AG10803 (cell line): Measurements from ENCODE around the gene HINT2.

ENCODE experiments used
- DNase-seq: peaks from one replicate; pipeline ENCODE4 v3.0.0; 2010; ENCODE audit warnings: low read depth
- H3K4me3 ChIP-seq: 2 replicates; pipeline ENCODE4 v1.5.1; 2011; ENCODE audit warnings: mild to moderate bottlenecking, low read length, control low read depth
- CTCF ChIP-seq: conservative IDR thresholded peaks from 2 replicates; pipeline ENCODE4 v1.5.1; 2011; ENCODE audit warnings: mild to moderate bottlenecking, low read length, control low read depth, inconsistent platforms

Gene HINT2

GRCh38 chr9:35858458-35858857 lies 43.6 kb upstream of the HINT2 start:
- TF ChIP-seq CTCF = no peak
- no peak for DNase-seq
- H3K4me3 ChIP-seq = no peak overlapping the region

GRCh38 chr9:35856882-35857281 lies 42.0 kb upstream of the HINT2 start:
- no peak overlapping the region for H3K4me3 ChIP-seq
- DNase-seq = no peak
- TF ChIP-seq CTCF = no peak

GRCh38 chr9:35856206-35856605 lies 41.4 kb upstream of the HINT2 start:
- no peak overlapping the region for H3K4me3 ChIP-seq
- DNase-seq = no peak
- no peak for TF ChIP-seq CTCF

GRCh38 chr9:35854091-35854762 lies 39.4 kb upstream of the HINT2 start:
- no peak for DNase-seq
- no peak overlapping the region for H3K4me3 ChIP-seq
- no peak for TF ChIP-seq CTCF

- no peak for DNase-seq
- TF ChIP-seq CTCF = no peak
- no peak overlapping the region for H3K4me3 ChIP-seq
Observed at GRCh38 chr9:35852876-35853865, 38.3 kb upstream of the HINT2 start.

- no peak for DNase-seq
- TF ChIP-seq CTCF = no peak
Observed at GRCh38 chr9:35852267-35852815, 37.5 kb upstream of the HINT2 start.

More at GRCh38 chr9:35852267-35852815, 37.5 kb upstream of the HINT2 start:
- H3K4me3 ChIP-seq = no peak overlapping the region
